DOHH2 (cell line): ENCODE data around the gene CHAMP1.

Source experiments
- H3F3A ChIP-seq: fragments of 200-600 bp; sonication (generic), shearing (Covaris generic); 2 replicates; pipeline ENCODE4 v1.6.0; 2016; ENCODE audit warnings: antibody characterized with exemption, mild to moderate bottlenecking; ENCODE audit not compliant: control insufficient read depth, insufficient read depth
- H3K27ac ChIP-seq: fragments of 200-600 bp; sonication (generic); 2 replicates; pipeline ENCODE4 v1.5.1; 2014; ENCODE audit warnings: low read depth, mild to moderate bottlenecking, low read length, moderate library complexity
- H3K27me3 ChIP-seq: fragments of 200-600 bp; sonication (generic); 2 replicates; pipeline ENCODE4 v1.6.1; 2014; ENCODE audit warnings: mild to moderate bottlenecking, low read length, mixed read lengths; ENCODE audit not compliant: control insufficient read depth
- H3K36me3 ChIP-seq: fragments of 200-600 bp; sonication (generic); 2 replicates; pipeline ENCODE4 v1.6.1; 2014; ENCODE audit warnings: mild to moderate bottlenecking, low read length, moderate library complexity, mixed read lengths; ENCODE audit not compliant: control insufficient read depth
- H3K4me1 ChIP-seq: fragments of 200-600 bp; sonication (generic); 2 replicates; pipeline ENCODE4 v1.6.1; 2014; ENCODE audit warnings: mild to moderate bottlenecking, low read length, mixed read lengths; ENCODE audit not compliant: control insufficient read depth
- H3K4me2 ChIP-seq: fragments of 200-600 bp; sonication (generic); 2 replicates; pipeline ENCODE4 v1.6.0; 2014; ENCODE audit warnings: mild to moderate bottlenecking, low read length, moderate library complexity
- H3K4me3 ChIP-seq: fragments of 200-600 bp; sonication (generic); 2 replicates; pipeline ENCODE4 v1.5.1; 2014; ENCODE audit warnings: mild to moderate bottlenecking, low read length, mixed read lengths
- H3K79me2 ChIP-seq: fragments of 200-600 bp; sonication (generic); 2 replicates; pipeline ENCODE4 v1.6.1; 2014; ENCODE audit warnings: mild to moderate bottlenecking, low read length, mixed read lengths; ENCODE audit not compliant: control insufficient read depth
- H3K9me2 ChIP-seq: fragments of 200-600 bp; sonication (generic); replicated peaks from 2 replicates; pipeline ENCODE4 v1.6.1; 2014; ENCODE audit warnings: mild to moderate bottlenecking, low read length, mixed read lengths; ENCODE audit not compliant: control insufficient read depth
- H3K9me3 ChIP-seq: fragments of 200-600 bp; sonication (generic); 2 replicates; pipeline ENCODE4 v1.6.1; 2014; ENCODE audit warnings: antibody characterized with exemption, low read length, mixed read lengths; ENCODE audit not compliant: control insufficient read depth, insufficient read depth
- H4K20me1 ChIP-seq: fragments of 200-600 bp; sonication (generic); 2 replicates; pipeline ENCODE4 v1.6.0; 2014; ENCODE audit warnings: low read depth, mild to moderate bottlenecking, antibody characterized with exemption, low read length, moderate library complexity; ENCODE audit not compliant: control insufficient read depth, insufficient read depth
- EZH2phosphoT487 ChIP-seq: fragments of 200-600 bp; sonication (generic); IDR thresholded peaks from 2 replicates; pipeline ENCODE4 v1.6.1; 2017; ENCODE audit warnings: borderline replicate concordance, mild to moderate bottlenecking, antibody characterized with exemption, low read length, moderate library complexity, mixed read lengths
- TF ChIP-seq, protein P1 (sequence below): fragments of 200-600 bp; sonication (generic); IDR thresholded peaks from one replicate; pipeline ENCODE4 v1.5.1; 2014; ENCODE audit warnings: antibody characterized with exemption, mild to moderate bottlenecking, low read depth, low read length; ENCODE audit not compliant: poor library complexity, severe bottlenecking

The CHAMP1 gene

GRCh38 chr13:114319441-114319913, 5.2 kb downstream of the CHAMP1 start:
- peaks cover 99% of the 10 kb centered on the region for H3K79me2 ChIP-seq
- peaks cover 51% of the 10 kb centered on the region for H3K4me1 ChIP-seq
- peaks cover 97% of the 10 kb centered on the region for H3K36me3 ChIP-seq
- no peaks in the 10 kb centered on the region for H3K9me3 ChIP-seq
- TF ChIP-seq, protein P1, sequence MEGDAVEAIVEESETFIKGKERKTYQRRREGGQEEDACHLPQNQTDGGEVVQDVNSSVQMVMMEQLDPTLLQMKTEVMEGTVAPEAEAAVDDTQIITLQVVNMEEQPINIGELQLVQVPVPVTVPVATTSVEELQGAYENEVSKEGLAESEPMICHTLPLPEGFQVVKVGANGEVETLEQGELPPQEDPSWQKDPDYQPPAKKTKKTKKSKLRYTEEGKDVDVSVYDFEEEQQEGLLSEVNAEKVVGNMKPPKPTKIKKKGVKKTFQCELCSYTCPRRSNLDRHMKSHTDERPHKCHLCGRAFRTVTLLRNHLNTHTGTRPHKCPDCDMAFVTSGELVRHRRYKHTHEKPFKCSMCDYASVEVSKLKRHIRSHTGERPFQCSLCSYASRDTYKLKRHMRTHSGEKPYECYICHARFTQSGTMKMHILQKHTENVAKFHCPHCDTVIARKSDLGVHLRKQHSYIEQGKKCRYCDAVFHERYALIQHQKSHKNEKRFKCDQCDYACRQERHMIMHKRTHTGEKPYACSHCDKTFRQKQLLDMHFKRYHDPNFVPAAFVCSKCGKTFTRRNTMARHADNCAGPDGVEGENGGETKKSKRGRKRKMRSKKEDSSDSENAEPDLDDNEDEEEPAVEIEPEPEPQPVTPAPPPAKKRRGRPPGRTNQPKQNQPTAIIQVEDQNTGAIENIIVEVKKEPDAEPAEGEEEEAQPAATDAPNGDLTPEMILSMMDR, result no peak
- no peak for TF ChIP-seq EZH2phosphoT487
- H4K20me1 ChIP-seq, result peaks cover 55% of the 10 kb centered on the region
- H3F3A ChIP-seq, result peaks cover 11% of the 10 kb centered on the region
- H3K27ac ChIP-seq, result no peak overlapping the region
- no peaks in the 10 kb centered on the region for H3K9me2 ChIP-seq
- no peaks in the 10 kb centered on the region for H3K27me3 ChIP-seq
- peak overlapping the region; percentile 84 for H3K4me2 ChIP-seq
- no peak overlapping the region for H3K4me3 ChIP-seq

GRCh38 chr13:114320065-114320464, 5.8 kb downstream of the CHAMP1 start:
- Histone ChIP-seq H3K4me1 (peaks cover 57% of the 10 kb centered on the region), H3K9me3 (no peaks in the 10 kb centered on the region), H3K27ac (no peak overlapping the region), H3K79me2 (peaks cover 99% of the 10 kb centered on the region), H3F3A (peaks cover 6% of the 10 kb centered on the region; the same call in 1 of the 2 replicates), H3K27me3 (no peaks in the 10 kb centered on the region), H4K20me1 (peaks cover 51% of the 10 kb centered on the region), H3K4me2 (no peak overlapping the region), H3K9me2 (no peaks in the 10 kb centered on the region), H3K4me3 (no peak overlapping the region), H3K36me3 (peaks cover 97% of the 10 kb centered on the region)
- TF ChIP-seq, protein P1, result no peak
- TF ChIP-seq EZH2phosphoT487, result no peak

- H3K9me3 ChIP-seq, result no peaks in the 10 kb centered on the region
- H3K9me2 ChIP-seq, result no peaks in the 10 kb centered on the region
- H3F3A ChIP-seq, result peaks cover 16% of the 10 kb centered on the region; the same call in 1 of the 2 replicates
- peaks cover 54% of the 10 kb centered on the region for H3K4me1 ChIP-seq
- no peak overlapping the region for H3K4me3 ChIP-seq
- H3K27me3 ChIP-seq, result no peaks in the 10 kb centered on the region
- peaks cover 99% of the 10 kb centered on the region for H3K79me2 ChIP-seq
- H4K20me1 ChIP-seq, result peaks cover 45% of the 10 kb centered on the region
- H3K4me2 ChIP-seq, result no peak overlapping the region
- TF ChIP-seq, protein P1, result no peak
- no peak for TF ChIP-seq EZH2phosphoT487
- no peak overlapping the region for H3K27ac ChIP-seq
- peaks cover 97% of the 10 kb centered on the region for H3K36me3 ChIP-seq
Measured at GRCh38 chr13:114321256-114321655, 7.0 kb downstream of the CHAMP1 start.
